Heart left ventricle (tissue), 16 donors: ENCODE measurements around the gene ACVR2B. TPM values are rescaled to one million over a fixed set of nuclear protein-coding genes. Genes with fewer than 3 reads are reported as not detected.
A peak's percentile ranks its signal among the peaks of the same experiment; 100 is the strongest.

Source experiments
- ATAC-seq, 4 donors: fragments of 200-7000 bp; cut with Tn5 transposase; one replicate each; pipeline ENCODE4 v1.9.1; 2020 to 2022; ENCODE audit warnings: moderate library complexity in 4 of 4, mild to moderate bottlenecking in 3 of 4, moderate number of reproducible peaks in 1 of 4
- DNase-seq, 5 donors: peaks; one replicate each; pipeline ENCODE4 v3.0.0-alpha.2; 2020
- H3K27ac ChIP-seq, 12 donors: fragments of 200-600 bp; sonication (generic) in 4 of 12; one replicate each; pipeline versions ENCODE4 v1.5.0 to v1.8.0; 2016 to 2022; ENCODE audit warnings: mild to moderate bottlenecking in 2 of 12
- H3K27me3 ChIP-seq, 9 donors: fragments of 200-600 bp; sonication (generic) in 2 of 9; one replicate each; pipeline versions ENCODE4 v1.5.1 to v1.8.0; 2016 to 2022; ENCODE audit warnings: mild to moderate bottlenecking in 3 of 9
- H3K36me3 ChIP-seq, 9 donors: fragments of 200-600 bp; sonication (generic) in 2 of 9; one replicate each; pipeline versions ENCODE4 v1.5.0 to v1.8.0; 2018 to 2022; ENCODE audit warnings: mild to moderate bottlenecking in 2 of 9
- H3K4me1 ChIP-seq, 12 donors: fragments of 200-600 bp; sonication (generic) in 4 of 12; one replicate each; pipeline versions ENCODE4 v1.5.0 to v1.8.0; 2016 to 2022; ENCODE audit warnings: mild to moderate bottlenecking in 3 of 12
- H3K4me3 ChIP-seq, 12 donors: fragments of 200-600 bp; sonication (generic) in 4 of 12; one replicate each; pipeline versions ENCODE4 v1.5.0 to v1.8.0; 2017 to 2022; ENCODE audit warnings: mild to moderate bottlenecking in 9 of 12, moderate library complexity in 4 of 12
- H3K9me3 ChIP-seq, 12 donors: fragments of 200-600 bp; sonication (generic) in 4 of 12; one replicate each; pipeline versions ENCODE4 v1.5.0 to v1.8.0; 2016 to 2022; ENCODE audit warnings: mild to moderate bottlenecking in 1 of 12
- CTCF ChIP-seq, 12 donors: fragments of 200-600 bp; sonication (generic) in 4 of 12; IDR thresholded peaks; one replicate each; pipeline versions ENCODE4 v1.5.0 to v1.8.0; 2018 to 2022; ENCODE audit warnings: antibody characterized with exemption in 12 of 12, mild to moderate bottlenecking in 5 of 12
- POLR2A ChIP-seq, 2 donors: fragments of 450-650 bp; IDR thresholded peaks; one replicate each; pipeline ENCODE4 v1.6.1; 2017; ENCODE audit warnings: antibody characterized with exemption in 2 of 2, mild to moderate bottlenecking in 2 of 2, moderate library complexity in 2 of 2
- WGBS, 4 donors: extraction: QIAGEN DNeasy Blood & Tissue Kit in 2 of 4; methylation state at CpG; one replicate each; pipeline versions ENCODE4 v1.1.5 to v1.1.7; 2013 to 2018; 5-methylcytosine and 5-hydroxymethylcytosine counted together
- intact Hi-C, 10 donors: fragments of 100-400 bp; cut with DNase I; formaldehyde crosslinking; loops; one replicate each; pipeline versions ENCODE4 v1.11.1 to v1.14.2; 2022
- polyA plus RNA-seq, 2 donors: library from polyadenylated mRNA; stranded (reverse); fragments of 200-250 nt; gene quantifications; one replicate each; pipeline ENCODE4 v1.2.3, GENCODE V29; 2013
- total RNA-seq, 9 donors: library from RNA; depleted of rRNA in 2 of 9; stranded (reverse); fragments of >200 nt in 2 of 9; fragmentation: NEBNext Ultra II Directional in 3 of 9; extraction: Animal tissue kit (Norgen Biotek cat#: 25700) in 3 of 9; gene quantifications; one replicate each; pipeline versions ENCODE4 v1.1.0 to v1.2.4, GENCODE V29; 2016 to 2023
- donor health status: ischemic (EF 13 %, LVEDD 7.1; RV severe dilation, severe dysfunction).
- donor health status: healthy with polysubstance abuse.
- donor health status: DM: no; HTN: yes; CAD: no.
- donor health status: DM: no; HTN: no; CAD: no.
- donor health status: ischemic (EF 25% LVEDD 6.9; RV normal size, moderate dysfunction).
- donor health status: ischemic (EF 25% LVEDD 5.7; RV mildly dilated, moderate dysfunction).
- donor health status: healthy.
- donor health status: DM: yes; HTN: yes; CAD: no.
- donor health status: ischemic (EF 35%, LVEDD 5.7; RV mildly dilated, moderate dysfunction).
- donor health status: nonischemic (EF 11% LVEDD 7.7; RV severe dilation, severe dysfunction).
- donor health status: DM: yes; HTN: yes; CAD: no.
- donor health status: PGD.
- donor health status: ischemic (EF 29% LVEDD 5.4; RV normal size, mild dysfunction).
- donor health status: nonischemic (EF 23%, LVEDD 6.1; RV moderate dilation, normal function).

ACVR2B gene
- total and polyA plus RNA-seq, 11 donors = 1.3 to 12.4 (median 4.8) TPM

DNA sequence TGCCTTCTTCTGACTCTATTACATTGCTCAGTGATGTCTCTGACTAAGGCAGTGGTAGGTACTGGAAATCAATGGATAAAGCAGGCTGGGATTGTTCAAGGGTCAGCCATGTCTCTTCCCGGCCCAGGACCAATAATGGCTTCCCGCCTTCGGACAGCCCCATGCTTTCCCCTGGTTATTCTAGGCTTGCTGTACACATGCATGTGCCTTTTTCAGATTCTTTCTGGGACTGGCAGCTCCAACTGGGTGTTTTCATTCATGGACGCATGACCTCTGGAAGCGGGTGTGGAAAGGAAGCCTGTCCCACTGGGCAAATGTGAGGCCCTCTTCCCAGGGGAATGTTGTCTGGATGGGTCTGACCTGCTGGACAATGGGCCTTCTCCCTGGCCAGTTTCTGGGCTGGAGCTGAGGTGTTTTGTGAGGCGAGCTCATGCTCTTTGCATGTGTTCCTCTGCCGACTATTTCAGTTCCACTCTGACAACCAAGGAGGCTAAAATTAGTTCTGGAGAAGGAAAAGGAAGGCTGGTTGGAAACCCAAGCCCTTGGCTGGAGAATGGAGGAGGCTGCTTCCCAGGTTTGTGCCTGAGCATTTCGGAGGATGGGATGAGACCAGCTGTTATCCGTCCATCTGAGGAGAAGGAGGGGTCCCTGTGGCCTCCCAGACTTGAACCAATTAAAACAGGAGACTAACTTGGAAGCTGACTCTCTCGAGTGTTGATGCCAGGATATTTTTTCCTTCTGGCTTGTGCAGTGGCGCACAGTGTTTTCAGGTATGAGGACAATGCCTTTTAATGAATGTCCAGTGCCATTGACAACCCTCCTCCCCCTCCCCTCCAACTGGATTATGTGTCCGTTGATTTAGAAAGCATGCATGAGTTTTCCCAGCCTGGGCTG is 6.9 kb downstream of the ACVR2B start:
- 29 to 38% (median 33%) methylated on average over 11 to 12 of the region's 12 CpGs for WGBS, 4 donors
- peaks cover 2 to 55% (median 48%) of the 10 kb centered on the region in 12 donors for H3K4me1 ChIP-seq
- no peaks in the 10 kb centered on the region for H3K36me3 ChIP-seq
- ATAC-seq (peak; percentile 20 to 48 (median 32)), DNase-seq (no peak)
- H3K4me3 ChIP-seq = no peak overlapping the region
- intact Hi-C loops = no loop called here
- H3K9me3 ChIP-seq = peaks cover 0 to 3% (median 0%) of the 10 kb centered on the region in 12 donors
- no peaks in the 10 kb centered on the region for H3K27me3 ChIP-seq
- TF ChIP-seq CTCF (IDR thresholded peaks at IDR 0.05) = no peak
- no peak for TF ChIP-seq POLR2A (IDR thresholded peaks at IDR 0.05)
- peak overlapping the region in 11 of 12 donors; percentile 0 to 65 (median 45) for H3K27ac ChIP-seq

DNA sequence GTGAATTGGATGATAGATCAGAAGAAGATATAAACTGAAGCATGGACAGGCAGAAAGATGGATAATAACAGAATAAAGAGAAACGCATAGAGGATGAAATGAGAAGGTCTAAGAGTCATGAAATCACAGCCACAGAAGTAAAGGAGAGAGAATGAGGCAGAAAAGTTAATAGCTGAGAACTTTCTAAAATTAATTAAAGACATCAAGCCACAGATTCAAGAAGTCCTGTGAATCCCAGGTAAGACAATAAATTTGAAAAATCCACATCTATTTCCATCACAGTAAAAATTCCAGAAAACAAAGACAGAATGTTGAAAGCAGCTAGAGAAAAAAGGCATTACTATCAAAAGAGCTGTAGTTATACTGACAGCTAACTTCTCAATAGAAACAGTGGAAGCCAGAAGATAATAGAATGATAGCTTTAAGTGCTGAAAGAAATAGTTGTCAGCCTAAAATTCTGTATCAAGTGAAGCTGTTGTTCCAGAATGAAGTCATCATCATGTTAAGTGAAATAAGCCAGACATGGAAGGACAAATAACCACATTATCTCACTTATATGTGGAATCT is 12.0 kb downstream of the ACVR2B start:
- no peak for TF ChIP-seq POLR2A (IDR thresholded peaks at IDR 0.05)
- TF ChIP-seq CTCF (IDR thresholded peaks at IDR 0.05) = no peak
- H3K9me3 ChIP-seq = peaks cover 0 to 31% (median 10%) of the 10 kb centered on the region in 12 donors
- H3K36me3 ChIP-seq = no peaks in the 10 kb centered on the region
- intact Hi-C loops = no loop called here
- H3K27ac ChIP-seq = no peak overlapping the region
- ATAC-seq (no peak), DNase-seq (no peak)
- no peaks in the 10 kb centered on the region for H3K27me3 ChIP-seq
- WGBS, 4 donors = 95 to 100% (median 98%) methylated on average over 1 of the region's 1 CpG
- H3K4me1 ChIP-seq = peaks cover 0 to 20% (median 9%) of the 10 kb centered on the region in 12 donors
- H3K4me3 ChIP-seq = no peak overlapping the region

DNA sequence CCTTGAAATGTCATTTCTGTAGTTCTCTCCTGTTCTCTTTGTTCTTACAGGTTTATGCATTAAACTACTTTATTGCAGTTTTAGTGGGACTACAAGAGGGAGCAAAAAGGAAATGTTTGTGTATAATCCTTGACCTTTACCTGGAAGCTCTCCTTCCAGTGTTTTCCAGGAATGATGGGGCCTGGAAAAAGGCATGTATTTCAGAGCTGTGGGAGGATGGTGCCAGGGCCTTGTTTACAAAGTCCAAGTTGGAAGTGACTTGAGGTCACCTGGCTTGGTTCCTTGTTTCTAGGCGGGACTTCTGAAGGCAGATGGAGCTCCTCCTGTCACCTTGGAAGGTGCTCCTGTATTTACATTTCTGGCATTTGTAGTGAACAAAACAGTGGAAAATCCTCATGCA is 15.1 kb downstream of the ACVR2B start:
- Histone ChIP-seq H3K36me3 (no peaks in the 10 kb centered on the region), H3K27me3 (no peaks in the 10 kb centered on the region), H3K27ac (no peak overlapping the region), H3K4me3 (no peak overlapping the region), H3K4me1 (peaks cover 0 to 25% (median 11%) of the 10 kb centered on the region in 12 donors), H3K9me3 (peaks cover 0 to 32% (median 10%) of the 10 kb centered on the region in 12 donors)
- ATAC-seq (no peak), DNase-seq (no peak)
- WGBS, 4 donors = 58 to 76% (median 68%) methylated on average over 1 of the region's 1 CpG
- intact Hi-C loops = loop anchor here in 1 of 10 donors (1.0 kb wide), 1 partner anchor 117 kb away; no protein-coding TSS in a partner anchor
- no peak for TF ChIP-seq POLR2A (IDR thresholded peaks at IDR 0.05)
- TF ChIP-seq CTCF (IDR thresholded peaks at IDR 0.05) = no peak

GRCh38 chr3:38469852-38470251 is 16.2 kb downstream of the ACVR2B start:
- Histone ChIP-seq H3K4me3 (no peak overlapping the region), H3K9me3 (peaks cover 0 to 32% (median 10%) of the 10 kb centered on the region in 12 donors), H3K4me1 (peaks cover 0 to 25% (median 11%) of the 10 kb centered on the region in 12 donors), H3K27ac (no peak overlapping the region), H3K36me3 (no peaks in the 10 kb centered on the region), H3K27me3 (no peaks in the 10 kb centered on the region)
- ATAC-seq (no peak), DNase-seq (no peak)
- intact Hi-C loops = loop anchor here in 7 of 10 donors (10.0 kb wide), 6 partner anchors 75 to 465 kb away; partner anchors contain the start of genes ACAA1 (in 2 of the 7) and MYD88 (in 2 of the 7)
- WGBS, 4 donors = 92 to 98% (median 96%) methylated on average over 1 of the region's 1 CpG
- no peak for TF ChIP-seq CTCF (IDR thresholded peaks at IDR 0.05)
- no peak for TF ChIP-seq POLR2A (IDR thresholded peaks at IDR 0.05)
